Naive thymus-derived CD4-positive, alpha-beta T cell (primary cell): ENCODE results near the gene ODAD4. TPM values are rescaled to one million over a fixed set of nuclear protein-coding genes. Genes with fewer than 3 reads are reported as not detected.
A peak's percentile ranks its signal among the peaks of the same experiment; 100 is the strongest.

Experiments
- ATAC-seq: fragments of 150-1000 bp; cut with Tn5 transposase; 2 replicates; pipeline ENCODE4 v1.10.0; 2021; ENCODE audit warnings: mild to moderate bottlenecking, moderate library complexity
- CTCF ChIA-PET: fragments of 350-600 bp; sonication (Branson Sonifier 250); formaldehyde crosslinking; loops from one replicate; lab custom pipeline; 2021; ENCODE audit warnings: antibody characterized with exemption; lab: Charles Lee
- POLR2A ChIA-PET: fragments of 350-600 bp; sonication (Branson Sonifier 250); formaldehyde crosslinking; loops from one replicate; lab custom pipeline; 2021; ENCODE audit warnings: antibody characterized with exemption, inconsistent platforms; lab: Charles Lee
- DNase-seq, 9 donors: peaks; one replicate each; pipeline versions ENCODE4 v3.0.0 to v3.0.0-alpha.2; 2020 to 2022; ENCODE audit warnings: mixed read lengths in 1 of 9
- H3K27ac ChIP-seq: one replicate; pipeline ENCODE4 v1.7.0; 2013; ENCODE audit warnings: mild to moderate bottlenecking, low read depth, low read length, moderate library complexity
- H3K27me3 ChIP-seq, 2 donors: one replicate each; pipeline ENCODE4 v1.7.0; 2013; ENCODE audit warnings: low read length in 2 of 2, mild to moderate bottlenecking in 2 of 2, moderate library complexity in 2 of 2; ENCODE audit not compliant: control insufficient read depth in 2 of 2, insufficient read depth in 2 of 2
- H3K36me3 ChIP-seq, 3 experiments: 1 replicate in 2 of 3; 2 replicates in 1 of 3; pipeline ENCODE4 v1.7.0; 2013; ENCODE audit warnings: low read length in 3 of 3, mild to moderate bottlenecking in 3 of 3, moderate library complexity in 1 of 3; ENCODE audit not compliant: insufficient read depth in 3 of 3, control insufficient read depth in 2 of 3
- H3K4me1 ChIP-seq, 2 donors: one replicate each; pipeline ENCODE4 v1.7.0; 2013; ENCODE audit warnings: low read length in 2 of 2, mild to moderate bottlenecking in 2 of 2, moderate library complexity in 1 of 2; ENCODE audit not compliant: control insufficient read depth in 2 of 2, insufficient read depth in 2 of 2
- H3K4me3 ChIP-seq: 2 replicates; pipeline ENCODE4 v1.7.0; 2013; ENCODE audit warnings: mild to moderate bottlenecking, low read length
- H3K9me3 ChIP-seq, 3 experiments: 1 replicate in 2 of 3; 2 replicates in 1 of 3; pipeline ENCODE4 v1.7.0; 2013; ENCODE audit warnings: low read length in 3 of 3; ENCODE audit not compliant: control insufficient read depth in 2 of 3
- H3K27ac Mint-ChIP-seq, 9 donors: one replicate each; pipeline ENCODE4 v1.8.0; 2020 to 2022; ENCODE audit warnings: mixed read lengths in 9 of 9, mild to moderate bottlenecking in 8 of 9, moderate library complexity in 5 of 9, inconsistent platforms in 2 of 9
- H3K27me3 Mint-ChIP-seq, 5 donors: one replicate each; pipeline ENCODE4 v1.8.0; 2021 to 2022; ENCODE audit warnings: mixed read lengths in 5 of 5, mild to moderate bottlenecking in 1 of 5
- H3K36me3 Mint-ChIP-seq, 5 donors: one replicate each; pipeline ENCODE4 v1.8.0; 2020 to 2022; ENCODE audit warnings: mixed read lengths in 5 of 5, mild to moderate bottlenecking in 3 of 5, inconsistent platforms in 1 of 5
- H3K4me1 Mint-ChIP-seq, 7 donors: one replicate each; pipeline ENCODE4 v1.8.0; 2020 to 2022; ENCODE audit warnings: mixed read lengths in 7 of 7, mild to moderate bottlenecking in 3 of 7, inconsistent platforms in 1 of 7
- H3K4me3 Mint-ChIP-seq, 10 donors: one replicate each; pipeline ENCODE4 v1.8.0; 2020 to 2022; ENCODE audit warnings: mild to moderate bottlenecking in 10 of 10, mixed read lengths in 10 of 10, moderate library complexity in 6 of 10, inconsistent platforms in 2 of 10
- H3K9me3 Mint-ChIP-seq, 11 donors: one replicate each; pipeline ENCODE4 v1.8.0; 2020 to 2022; ENCODE audit warnings: mixed read lengths in 11 of 11, mild to moderate bottlenecking in 4 of 11, inconsistent platforms in 1 of 11, moderate library complexity in 1 of 11
- intact Hi-C, 2 donors: fragments of 100-400 bp; cut with micrococcal nuclease; formaldehyde crosslinking; loops; one replicate each; pipeline ENCODE4 v1.15.1; 2023
- polyA plus RNA-seq, 2 donors: library from polyadenylated mRNA; unstranded; fragments of 300-500 nt; fragmentation: Illumina TruSeq; gene quantifications; one replicate each; pipeline ENCODE4 v1.2.3, GENCODE V29; 2021
- total RNA-seq, 6 experiments: library from RNA in 5 of 6; stranded (reverse) in 5 of 6; gene quantifications; 1 replicate in 5 of 6; 2 replicates in 1 of 6; pipeline ENCODE4 v1.2.3 and lab custom pipeline; 2021 to 2026

The ODAD4 gene
- total and polyA plus RNA-seq, 7 experiments from 2014 or later, result 0.10 to 4.1 (median 0.83) TPM; not detected in 1

GRCh38 chr17:41966463-41967140 lies 36.2 kb downstream of the ODAD4 start, which contains the start of gene CNP:
Gene CNP, plus strand, starts transcription at chr17:41966795. Its CDS starts 90 bp downstream, at chr17:41966885.
- H3K27me3 Mint-ChIP-seq, result peaks cover 0 to 2% (median 0%) of the 10 kb centered on the region in 5 donors
- peaks cover 10 to 16% of the 10 kb centered on the region in 2 donors for H3K4me1 ChIP-seq
- H3K9me3 ChIP-seq, result no peaks in the 10 kb centered on the region
- ChIA-PET POLR2A (interaction anchor here (0.6 to 4.2 kb wide), 26 partner anchors 9 to 1853 kb away, joined by 3 to 71 read pairs (median 4); partner anchors contain the start of genes ACLY, DHX58, DNAJC7 and KAT2A), CTCF (interaction anchor here (1.0 to 1.8 kb wide), 8 partner anchors 18 to 564 kb away, joined by 3 to 5 read pairs (median 3); partner anchors contain the start of genes DHX58, DNAJC7 and NKIRAS2)
- H3K36me3 ChIP-seq, result peaks cover 0 to 10% (median 0%) of the 10 kb centered on the region in 3 experiments
- H3K27ac ChIP-seq, result peak within 1 kb of the TSS; percentile 88
- intact Hi-C loops, result loop anchor here (1.0 to 5.0 kb wide), 11 partner anchors 36 to 1516 kb away; partner anchors contain the start of genes DHX58 (in 2 of the 2), DNAJC7 (in 2 of the 2), DHX8 (in 1 of the 2) and KAT2A (in 1 of the 2)
- H3K27ac Mint-ChIP-seq, result peak within 1 kb of the TSS; percentile 83 to 96 (median 89)
- H3K4me3 ChIP-seq, result peak within 1 kb of the TSS; percentile 87
- H3K36me3 Mint-ChIP-seq, result peaks cover 0 to 14% (median 0%) of the 10 kb centered on the region in 5 donors
- ATAC-seq, result peak; percentile 94
- DNase-seq, result peak; percentile 84 to 94 (median 88)
- peaks cover 0 to 5% (median 0%) of the 10 kb centered on the region in 11 donors for H3K9me3 Mint-ChIP-seq
- H3K4me1 Mint-ChIP-seq, result peaks cover 24 to 51% (median 36%) of the 10 kb centered on the region in 7 donors
- peak within 1 kb of the TSS; percentile 78 to 93 (median 88) for H3K4me3 Mint-ChIP-seq
- no peaks in the 10 kb centered on the region for H3K27me3 ChIP-seq

GRCh38 chr17:41967141-41967920 lies 36.9 kb downstream of the ODAD4 start:
- DNase-seq (peak in 6 of 9 donors; percentile 7 to 56 (median 40)), ATAC-seq (no peak)
- Histone ChIP-seq H3K27me3 (no peaks in the 10 kb centered on the region), H3K9me3 (no peaks in the 10 kb centered on the region), H3K4me3 (peak overlapping the region; percentile 87), H3K36me3 (peaks cover 0 to 17% (median 0%) of the 10 kb centered on the region in 3 experiments), H3K4me1 (peaks cover 10 to 16% of the 10 kb centered on the region in 2 donors), H3K27ac (peak overlapping the region; percentile 88)
- peaks cover 24 to 51% (median 38%) of the 10 kb centered on the region in 7 donors for H3K4me1 Mint-ChIP-seq
- peaks cover 0 to 5% (median 0%) of the 10 kb centered on the region in 11 donors for H3K9me3 Mint-ChIP-seq
- peak overlapping the region; percentile 74 to 92 (median 87) for H3K27ac Mint-ChIP-seq
- ChIA-PET CTCF (no interaction called here), POLR2A (interaction anchor here (0.7 to 4.2 kb wide), 8 partner anchors 9 to 1424 kb away, joined by 3 to 71 read pairs (median 14); partner anchors contain the start of genes ACLY, DHX58, DNAJC7 and NKIRAS2)
- H3K4me3 Mint-ChIP-seq, result peak overlapping the region; percentile 75 to 91 (median 83)
- H3K36me3 Mint-ChIP-seq, result peaks cover 0 to 15% (median 0%) of the 10 kb centered on the region in 5 donors
- H3K27me3 Mint-ChIP-seq, result peaks cover 0 to 2% (median 0%) of the 10 kb centered on the region in 5 donors
- intact Hi-C loops, result loop anchor here (2.0 to 5.0 kb wide), 4 partner anchors 103 to 1515 kb away; partner anchors contain the start of genes DHX8 (in 1 of the 2), KLHL11 (in 1 of the 2), RETREG3 (in 1 of the 2) and TUBG1 (in 1 of the 2)

GRCh38 chr17:41967921-41968578 lies 37.6 kb downstream of the ODAD4 start:
- POLR2A ChIA-PET, result interaction anchor here (1.1 to 4.2 kb wide), 7 partner anchors 8 to 145 kb away, joined by 3 to 71 read pairs (median 19); partner anchors contain the start of genes ACLY, DHX58, DNAJC7 and NKIRAS2
- H3K27me3 ChIP-seq, result no peaks in the 10 kb centered on the region
- Mint-ChIP-seq H3K27me3 (peaks cover 0 to 2% (median 0%) of the 10 kb centered on the region in 5 donors), H3K4me1 (peaks cover 27 to 55% (median 44%) of the 10 kb centered on the region in 7 donors), H3K27ac (peak overlapping the region; percentile 51 to 92 (median 87)), H3K36me3 (peaks cover 0 to 19% (median 4%) of the 10 kb centered on the region in 5 donors), H3K4me3 (peak overlapping the region; percentile 32 to 91 (median 83)), H3K9me3 (peaks cover 0 to 5% (median 0%) of the 10 kb centered on the region in 11 donors)
- CTCF ChIA-PET, result no interaction called here
- H3K36me3 ChIP-seq, result peaks cover 0 to 24% (median 0%) of the 10 kb centered on the region in 3 experiments
- peak overlapping the region; percentile 88 for H3K27ac ChIP-seq
- intact Hi-C loops, result loop anchor here (2.0 to 5.0 kb wide), 4 partner anchors 103 to 1515 kb away; partner anchors contain the start of genes DHX8 (in 1 of the 2), KLHL11 (in 1 of the 2), RETREG3 (in 1 of the 2) and TUBG1 (in 1 of the 2)
- DNase-seq (no peak), ATAC-seq (no peak)
- H3K9me3 ChIP-seq, result no peaks in the 10 kb centered on the region
- H3K4me1 ChIP-seq, result peaks cover 10 to 16% of the 10 kb centered on the region in 2 donors
- H3K4me3 ChIP-seq, result no peak overlapping the region

GRCh38 chr17:41968676-41969075 lies 38.3 kb downstream of the ODAD4 start:
- Mint-ChIP-seq H3K27me3 (peaks cover 0 to 2% (median 0%) of the 10 kb centered on the region in 5 donors), H3K4me3 (peak overlapping the region in 8 of 10 donors; percentile 48 to 91 (median 67)), H3K36me3 (peaks cover 0 to 19% (median 4%) of the 10 kb centered on the region in 5 donors), H3K9me3 (peaks cover 0 to 5% (median 0%) of the 10 kb centered on the region in 11 donors), H3K27ac (peak overlapping the region; percentile 8 to 92 (median 51)), H3K4me1 (peaks cover 27 to 55% (median 50%) of the 10 kb centered on the region in 7 donors)
- Histone ChIP-seq H3K36me3 (peaks cover 0 to 30% (median 0%) of the 10 kb centered on the region in 3 experiments), H3K27ac (no peak overlapping the region), H3K4me3 (no peak overlapping the region), H3K27me3 (no peaks in the 10 kb centered on the region), H3K4me1 (peaks cover 10 to 16% of the 10 kb centered on the region in 2 donors), H3K9me3 (no peaks in the 10 kb centered on the region)
- DNase-seq (no peak), ATAC-seq (no peak)
- ChIA-PET POLR2A (interaction anchor here (1.1 to 4.2 kb wide), 4 partner anchors 7 to 144 kb away, joined by 3 to 71 read pairs (median 14); partner anchors contain the start of genes DHX58, DNAJC7 and NKIRAS2), CTCF (no interaction called here)
- intact Hi-C loops, result loop anchor here (5.0 kb wide), 1 partner anchor 231 kb away; no protein-coding TSS in a partner anchor

- POLR2A ChIA-PET, result interaction anchor here (1.6 kb wide), 1 partner anchor 47 kb away, joined by 4 read pairs; the partner anchor contains the start of gene DNAJC7
- peaks cover 0 to 24% (median 4%) of the 10 kb centered on the region in 5 donors for H3K36me3 Mint-ChIP-seq
These were observed 40.5 kb downstream of the ODAD4 start for GRCh38 chr17:41970901-41971331.

More at GRCh38 chr17:41970901-41971331, 40.5 kb downstream of the ODAD4 start:
- peaks cover 3 to 53% (median 8%) of the 10 kb centered on the region in 3 experiments for H3K36me3 ChIP-seq
- intact Hi-C loops, result no loop called here
- Mint-ChIP-seq H3K27me3 (no peaks in the 10 kb centered on the region), H3K4me1 (peaks cover 21 to 43% (median 39%) of the 10 kb centered on the region in 7 donors), H3K9me3 (peaks cover 0 to 2% (median 0%) of the 10 kb centered on the region in 11 donors), H3K4me3 (peak overlapping the region in 2 of 10 donors; percentile 6 to 41), H3K27ac (peak overlapping the region in 4 of 9 donors; percentile 16 to 77 (median 51))
- H3K27ac ChIP-seq, result no peak overlapping the region
- peaks cover 2 to 16% of the 10 kb centered on the region in 2 donors for H3K4me1 ChIP-seq
- no peaks in the 10 kb centered on the region for H3K27me3 ChIP-seq
- H3K9me3 ChIP-seq, result no peaks in the 10 kb centered on the region
- CTCF ChIA-PET, result no interaction called here
- ATAC-seq (no peak), DNase-seq (no peak)
- no peak overlapping the region for H3K4me3 ChIP-seq
